ENCODE data around the gene ZNHIT6.

DNA sequence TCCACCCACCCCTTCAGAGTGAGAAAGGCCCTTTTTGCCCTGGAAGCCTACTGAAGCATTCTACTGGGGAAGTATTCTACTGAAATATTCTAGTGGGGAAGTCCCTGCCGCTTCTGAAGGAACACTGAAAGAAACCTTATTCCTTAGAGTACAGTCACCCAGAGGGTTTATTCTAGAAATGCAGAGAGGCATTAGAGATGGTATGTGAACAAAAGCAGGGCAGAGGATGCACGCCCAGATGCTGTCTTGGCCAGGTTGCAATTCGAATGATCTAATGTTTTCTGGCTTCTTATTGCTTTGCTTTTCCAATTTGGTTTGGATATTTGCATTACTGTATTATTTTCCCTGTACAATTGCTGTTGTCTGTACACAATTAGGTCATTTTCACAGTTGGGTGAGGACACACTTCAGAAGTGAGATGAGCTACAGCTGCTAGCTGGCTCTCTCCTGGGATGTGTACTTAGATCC, 90.6 kb downstream of the ZNHIT6 start:
- TF ChIP-seq, protein P1, sequence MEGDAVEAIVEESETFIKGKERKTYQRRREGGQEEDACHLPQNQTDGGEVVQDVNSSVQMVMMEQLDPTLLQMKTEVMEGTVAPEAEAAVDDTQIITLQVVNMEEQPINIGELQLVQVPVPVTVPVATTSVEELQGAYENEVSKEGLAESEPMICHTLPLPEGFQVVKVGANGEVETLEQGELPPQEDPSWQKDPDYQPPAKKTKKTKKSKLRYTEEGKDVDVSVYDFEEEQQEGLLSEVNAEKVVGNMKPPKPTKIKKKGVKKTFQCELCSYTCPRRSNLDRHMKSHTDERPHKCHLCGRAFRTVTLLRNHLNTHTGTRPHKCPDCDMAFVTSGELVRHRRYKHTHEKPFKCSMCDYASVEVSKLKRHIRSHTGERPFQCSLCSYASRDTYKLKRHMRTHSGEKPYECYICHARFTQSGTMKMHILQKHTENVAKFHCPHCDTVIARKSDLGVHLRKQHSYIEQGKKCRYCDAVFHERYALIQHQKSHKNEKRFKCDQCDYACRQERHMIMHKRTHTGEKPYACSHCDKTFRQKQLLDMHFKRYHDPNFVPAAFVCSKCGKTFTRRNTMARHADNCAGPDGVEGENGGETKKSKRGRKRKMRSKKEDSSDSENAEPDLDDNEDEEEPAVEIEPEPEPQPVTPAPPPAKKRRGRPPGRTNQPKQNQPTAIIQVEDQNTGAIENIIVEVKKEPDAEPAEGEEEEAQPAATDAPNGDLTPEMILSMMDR (IDR thresholded peaks at IDR 0.05): no peak
- no peak for TF ChIP-seq POLR2A (IDR thresholded peaks at IDR 0.05)

Data from esophagus squamous epithelium (tissue), 4 donors.